ENCODE data around the gene NOS1. TPM values are rescaled to one million over a fixed set of nuclear protein-coding genes. Genes with fewer than 3 reads are reported as not detected.

The NOS1 gene
- total RNA-seq, result 3.9 TPM

DNA sequence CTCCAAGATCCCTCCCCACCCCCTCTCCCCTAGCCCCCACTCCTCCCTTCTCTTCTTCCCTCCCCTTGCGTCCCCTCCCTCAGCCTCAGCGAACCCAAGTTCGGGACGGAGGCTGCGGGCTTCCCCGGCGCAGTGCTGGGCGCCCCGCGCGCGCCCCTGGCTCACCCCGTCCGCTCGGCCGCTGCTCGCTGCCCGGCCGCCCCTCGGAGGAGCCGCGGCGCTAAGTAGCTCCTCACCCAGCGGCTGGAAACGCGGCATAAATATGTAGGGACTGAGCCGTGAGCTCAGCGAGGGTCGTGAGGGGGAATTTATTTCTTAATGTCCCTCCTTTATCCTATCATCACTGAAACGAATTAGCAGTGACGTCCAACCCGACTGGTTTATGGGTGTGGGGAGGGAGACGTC lies at the start of gene NOS1:
Gene NOS1 (minus strand): TSS at position 280 of the 405 bp plus-strand sequence. CDS start 30,557 bp downstream, outside the sequence.

GRCh38 chr12:117190210-117190781 lies 171.1 kb downstream of the NOS1 start, which contains the start of gene FBXO21:
TSS of gene FBXO21 (minus strand) at chr12:117190470. CDS start at chr12:117190456, 14 bp downstream.

Other genes with a start within 250 kb of the NOS1 start
- gene FBXO21, start 171.2 kb downstream of the NOS1 start, total RNA-seq, result 112 TPM

Data from metanephros (tissue), 1 donor.